K562 (cell line): ENCODE measurements around the gene NMT2. TPM values are rescaled to one million over a fixed set of nuclear protein-coding genes. Genes with fewer than 3 reads are reported as not detected.

Experiments
- AFF1 ChIP-seq, 2 experiments: fragments of 450-650 bp; IDR thresholded peaks; 2 replicates each; pipeline ENCODE4 v1.6.1; 2018; ENCODE audit warnings: mild to moderate bottlenecking in 2 of 2, low read depth in 1 of 2; ENCODE audit not compliant: partially characterized antibody in 2 of 2
- ARNT ChIP-seq, 2 experiments: fragments of 450-650 bp; IDR thresholded peaks; 2 replicates each; pipeline ENCODE4 v1.6.1; 2016; ENCODE audit warnings: mild to moderate bottlenecking in 1 of 2
- ATF4 ChIP-seq: fragments of 450-650 bp; formaldehyde crosslinking; IDR thresholded peaks from 2 replicates; pipeline ENCODE4 v1.4.0; 2022; ENCODE audit warnings: mild to moderate bottlenecking, moderate library complexity
- CC2D1A ChIP-seq: fragments of 450-650 bp; IDR thresholded peaks from 2 replicates; pipeline ENCODE4 v1.6.1; 2017; ENCODE audit warnings: mild to moderate bottlenecking
- CEBPB ChIP-seq: fragments of 450-650 bp; IDR thresholded peaks from 2 replicates; pipeline ENCODE4 v1.6.1; 2016; ENCODE audit warnings: missing genetic modification characterization, missing compliant biosample characterization
- HMG20B ChIP-seq: fragments of 250-450 bp; sonication (Bioruptor Pico); IDR thresholded peaks from 2 replicates; pipeline ENCODE4 v1.5.0; 2021; ENCODE audit warnings: mild to moderate bottlenecking
- ILK ChIP-seq: fragments of 450-650 bp; IDR thresholded peaks from 2 replicates; pipeline ENCODE4 v1.6.1; 2016; ENCODE audit warnings: missing genetic modification characterization, low read depth, mild to moderate bottlenecking, missing compliant biosample characterization, moderate library complexity, borderline replicate concordance
- L3MBTL2 ChIP-seq: fragments of 450-650 bp; IDR thresholded peaks from 2 replicates; pipeline ENCODE4 v1.6.1; 2016; ENCODE audit warnings: mild to moderate bottlenecking, moderate library complexity
- LEF1 ChIP-seq: fragments of 450-650 bp; IDR thresholded peaks from 2 replicates; pipeline ENCODE4 v1.6.1; 2016; ENCODE audit warnings: mild to moderate bottlenecking
- MEIS2 ChIP-seq: fragments of 450-650 bp; IDR thresholded peaks from 2 replicates; pipeline ENCODE4 v1.6.1; 2014; ENCODE audit warnings: mild to moderate bottlenecking; ENCODE audit not compliant: partially characterized antibody
- NFATC3 ChIP-seq: fragments of 450-650 bp; IDR thresholded peaks from 2 replicates; pipeline ENCODE4 v1.6.1; 2017; ENCODE audit warnings: mild to moderate bottlenecking
- NFE2L1 ChIP-seq: fragments of 450-650 bp; IDR thresholded peaks from 2 replicates; pipeline ENCODE4 v1.6.1; 2016; ENCODE audit warnings: missing genetic modification characterization, low read depth, mild to moderate bottlenecking, missing compliant biosample characterization, moderate library complexity, borderline replicate concordance
- SNRNP70 ChIP-seq: fragments of 200-400 bp; formaldehyde crosslinking; optimal IDR thresholded peaks from 2 replicates; pipeline ENCODE3; 2017; ENCODE audit warnings: low read depth, low read length
- SPI1 ChIP-seq: IDR thresholded peaks from 2 replicates; pipeline ENCODE4 v1.6.1; 2011; ENCODE audit warnings: low read depth, low read length, control low read depth, borderline replicate concordance
- TAF7 ChIP-seq: fragments of 450-650 bp; IDR thresholded peaks from 2 replicates; pipeline ENCODE4 v1.6.1; 2016; ENCODE audit warnings: missing genetic modification characterization, missing compliant biosample characterization
- TCF7 ChIP-seq: sonication (generic); IDR thresholded peaks from 2 replicates; pipeline ENCODE4 v1.6.1; 2016; ENCODE audit warnings: antibody characterized with exemption, borderline replicate concordance
- THRAP3 ChIP-seq: fragments of 450-650 bp; IDR thresholded peaks from 2 replicates; pipeline ENCODE4 v1.6.1; 2016; ENCODE audit warnings: mild to moderate bottlenecking, inconsistent platforms, borderline replicate concordance
- TSC22D4 ChIP-seq: fragments of 450-650 bp; IDR thresholded peaks from 2 replicates; pipeline ENCODE4 v1.6.1; 2016; ENCODE audit warnings: missing genetic modification characterization, missing biosample characterization, control low read depth
- ZBTB7A ChIP-seq: IDR thresholded peaks from 2 replicates; pipeline ENCODE4 v1.6.1; 2011; ENCODE audit warnings: low read depth, mild to moderate bottlenecking, low read length, moderate library complexity, borderline replicate concordance; ENCODE audit not compliant: control insufficient read depth
- ZEB2 ChIP-seq: fragments of 450-650 bp; IDR thresholded peaks from 2 replicates; pipeline ENCODE4 v1.6.1; 2016
- ZNF589 ChIP-seq: fragments of 200-800 bp; sonication (Bioruptor generic); IDR thresholded peaks from 2 replicates; pipeline ENCODE4 v1.6.1; 2016; ENCODE audit warnings: low read depth, missing genetic modification characterization, missing compliant biosample characterization
- ZNF766 ChIP-seq: fragments of 200-800 bp; sonication (Bioruptor generic); conservative IDR thresholded peaks from 2 replicates; pipeline ENCODE4 v1.6.1; 2016; ENCODE audit warnings: missing genetic modification characterization, missing compliant biosample characterization
- ZNF830 ChIP-seq: fragments of 250-450 bp; sonication (Bioruptor Pico); IDR thresholded peaks from 2 replicates; pipeline ENCODE4 v1.5.0; 2021; ENCODE audit warnings: mild to moderate bottlenecking
- polyA plus RNA-seq, 8 experiments: library from polyadenylated mRNA; depleted of rRNA in 4 of 8; stranded (reverse) in 5 of 8; unstranded in 3 of 8; fragments of >200 nt; fragmentation: Nextera tagmentation in 2 of 8; fragmentation: Illumina TruSeq in 1 of 8; extraction: Ambion mirVana in 2 of 8; extraction: Trizol in 1 of 8; gene quantifications; 2 replicates each; pipeline versions ENCODE4 v1.2.1 to v1.2.3, GENCODE V29; 2011 to 2014; ENCODE audit warnings: inconsistent platforms in 1 of 8, missing spikeins in 1 of 8
- total RNA-seq, 7 experiments: library from RNA; depleted of rRNA in 6 of 7; stranded (reverse); fragments of >200 nt in 6 of 7; fragmentation: Illumina TruSeq in 2 of 7; extraction: Trizol in 2 of 7; gene quantifications; 2 replicates each; pipeline versions ENCODE4 v1.2.1 to v1.2.3, GENCODE V29; 2011 to 2021; ENCODE audit warnings: low replicate concordance in 1 of 7
- TF ChIP-seq, protein P1 (sequence below), 2 experiments: fragments of 200-800 bp in 1 of 2; sonication (Bioruptor generic) in 1 of 2; sonication (generic) in 1 of 2; formaldehyde crosslinking in 1 of 2; IDR thresholded peaks in 1 of 2; conservative IDR thresholded peaks in 1 of 2; 2 replicates each; pipeline versions ENCODE4 v1.5.0 to v1.6.1; 2016 to 2020; ENCODE audit warnings: missing compliant biosample characterization in 1 of 2, missing genetic modification characterization in 1 of 2, missing genetic modification reagents in 1 of 2

NMT2 gene
- total and polyA plus RNA-seq, 9 of the 15 experiments (the other 6 are each of a cell fraction or from before 2014, with no cell fraction given) = 5.2 to 15.9 (median 10.8) TPM

GRCh38 chr10:15182540-15183207 lies 14.2 kb upstream of the NMT2 start (continued):
- TF ChIP-seq ZNF766 (CRISPR knock-in tag) = peak; percentile 99
- no peak for TF ChIP-seq ILK (tag)
- peak; percentile 68 for TF ChIP-seq L3MBTL2
- TF ChIP-seq ZNF589 (CRISPR knock-in tag) = peak; percentile 56; the same call in 1 of the 2 replicates
- TF ChIP-seq TCF7 = no peak
- TF ChIP-seq HMG20B = no peak
- TF ChIP-seq AFF1 (IDR thresholded peaks at IDR 0.05; ENCODE audit: low read depth in 1 of 2, partially characterized antibody in 2 of 2) = peak in 1 of 2 experiments; percentile 39
- TF ChIP-seq LEF1 = peak; percentile 47; the same call in 1 of the 2 replicates
- TF ChIP-seq CEBPB (tag) = peak; percentile 64
- TF ChIP-seq THRAP3 = no peak
- no peak for TF ChIP-seq ZNF830
- TF ChIP-seq SNRNP70 = no peak
- TF ChIP-seq TAF7 (tag) = no peak
- peak; percentile 99 for TF ChIP-seq MEIS2
- TF ChIP-seq TSC22D4 (tag) = no peak
- no peak for TF ChIP-seq CC2D1A
- TF ChIP-seq NFE2L1 (tag) = no peak
- TF ChIP-seq ATF4 (CRISPR knock-in tag) = peak; percentile 97
- no peak for TF ChIP-seq NFATC3
- TF ChIP-seq SPI1 = no peak
- TF ChIP-seq, protein P1, sequence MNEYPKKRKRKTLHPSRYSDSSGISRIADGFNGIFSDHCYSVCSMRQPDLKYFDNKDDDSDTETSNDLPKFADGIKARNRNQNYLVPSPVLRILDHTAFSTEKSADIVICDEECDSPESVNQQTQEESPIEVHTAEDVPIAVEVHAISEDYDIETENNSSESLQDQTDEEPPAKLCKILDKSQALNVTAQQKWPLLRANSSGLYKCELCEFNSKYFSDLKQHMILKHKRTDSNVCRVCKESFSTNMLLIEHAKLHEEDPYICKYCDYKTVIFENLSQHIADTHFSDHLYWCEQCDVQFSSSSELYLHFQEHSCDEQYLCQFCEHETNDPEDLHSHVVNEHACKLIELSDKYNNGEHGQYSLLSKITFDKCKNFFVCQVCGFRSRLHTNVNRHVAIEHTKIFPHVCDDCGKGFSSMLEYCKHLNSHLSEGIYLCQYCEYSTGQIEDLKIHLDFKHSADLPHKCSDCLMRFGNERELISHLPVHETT (CRISPR knock-in tag; conservative IDR thresholded peaks at IDR 0.05 in 1 of 2, IDR thresholded peaks at IDR 0.05 in 1 of 2) = no peak
- TF ChIP-seq ARNT (IDR thresholded peaks at IDR 0.05) = peak in 1 of 2 experiments; percentile 32; a peak in 1 of 4 replicates
- no peak for TF ChIP-seq ZBTB7A
- TF ChIP-seq ZEB2 = peak; percentile 39; the same call in 1 of the 2 replicates
